NB4 (cell line): ENCODE data around the gene MAD1L1.

Experiments used
- DNase-seq: peaks from one replicate; pipeline ENCODE4 v3.0.0; 2010; ENCODE audit warnings: low read depth
- H3K4me3 ChIP-seq: one replicate; pipeline ENCODE4 v1.5.1; 2011; ENCODE audit warnings: mild to moderate bottlenecking, low read depth, low read length, moderate library complexity
- MAX ChIP-seq: IDR thresholded peaks from 2 replicates; pipeline ENCODE4 v1.6.1; 2011; ENCODE audit warnings: low read depth, low read length
- MYC ChIP-seq: IDR thresholded peaks from 2 replicates; pipeline ENCODE4 v1.6.1; 2011; ENCODE audit warnings: low read depth, low read length
- POLR2A ChIP-seq: IDR thresholded peaks from 2 replicates; pipeline ENCODE4 v1.6.1; 2011; ENCODE audit warnings: mild to moderate bottlenecking; ENCODE audit not compliant: insufficient read length; ENCODE audit errors: extremely low read depth
- TF ChIP-seq, protein P1 (sequence below): IDR thresholded peaks from one replicate; pipeline ENCODE4 v1.5.1; 2012; ENCODE audit warnings: low read depth, low read length

Gene MAD1L1

DNA sequence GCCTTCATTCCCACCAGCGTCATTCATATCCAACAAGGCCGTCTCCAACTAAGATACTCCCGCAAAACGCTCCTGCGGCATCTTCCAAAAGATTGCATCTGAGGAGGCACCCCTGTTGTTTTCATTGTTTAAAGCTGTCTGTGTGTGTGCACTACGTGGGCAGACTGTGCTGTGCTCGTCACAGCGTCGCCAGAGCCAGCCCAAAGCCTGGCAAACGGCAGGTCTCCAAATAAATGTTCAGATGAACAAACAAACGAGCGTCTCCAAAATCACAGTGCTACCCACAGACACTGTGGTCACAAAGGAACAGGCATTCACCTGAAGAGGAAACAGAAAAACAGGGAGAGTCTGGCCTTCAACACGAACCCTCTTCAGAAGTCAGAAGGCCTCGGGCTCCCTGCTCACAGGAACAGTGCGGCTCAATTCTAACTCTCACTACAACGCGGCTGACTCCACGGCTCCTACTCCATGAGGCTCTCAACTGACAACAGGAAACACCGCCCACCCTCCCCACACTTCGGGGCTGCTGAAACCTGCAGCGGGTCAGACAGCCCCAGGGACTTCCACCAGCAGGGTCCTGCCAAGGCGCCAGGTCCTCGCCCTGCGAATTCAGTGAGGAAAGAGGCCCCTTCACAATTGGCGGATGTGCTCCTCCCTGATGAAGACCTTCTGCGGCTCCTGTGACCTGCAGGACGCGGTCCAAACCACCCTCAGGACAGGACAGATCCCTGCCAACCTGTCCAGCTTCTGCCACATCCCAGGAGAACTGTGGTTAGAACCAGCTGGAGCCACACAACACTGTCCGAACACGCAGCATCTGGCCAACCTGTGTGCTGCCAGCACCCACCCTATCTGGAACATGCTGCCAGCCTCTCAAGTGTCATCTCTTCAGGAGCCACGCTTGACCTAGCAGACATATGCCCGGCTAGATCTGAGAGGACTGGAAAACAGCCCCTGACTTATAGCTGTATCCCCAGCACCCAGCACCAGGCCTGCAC is 36.1 kb downstream of the MAD1L1 start:
- TF ChIP-seq, protein P1, sequence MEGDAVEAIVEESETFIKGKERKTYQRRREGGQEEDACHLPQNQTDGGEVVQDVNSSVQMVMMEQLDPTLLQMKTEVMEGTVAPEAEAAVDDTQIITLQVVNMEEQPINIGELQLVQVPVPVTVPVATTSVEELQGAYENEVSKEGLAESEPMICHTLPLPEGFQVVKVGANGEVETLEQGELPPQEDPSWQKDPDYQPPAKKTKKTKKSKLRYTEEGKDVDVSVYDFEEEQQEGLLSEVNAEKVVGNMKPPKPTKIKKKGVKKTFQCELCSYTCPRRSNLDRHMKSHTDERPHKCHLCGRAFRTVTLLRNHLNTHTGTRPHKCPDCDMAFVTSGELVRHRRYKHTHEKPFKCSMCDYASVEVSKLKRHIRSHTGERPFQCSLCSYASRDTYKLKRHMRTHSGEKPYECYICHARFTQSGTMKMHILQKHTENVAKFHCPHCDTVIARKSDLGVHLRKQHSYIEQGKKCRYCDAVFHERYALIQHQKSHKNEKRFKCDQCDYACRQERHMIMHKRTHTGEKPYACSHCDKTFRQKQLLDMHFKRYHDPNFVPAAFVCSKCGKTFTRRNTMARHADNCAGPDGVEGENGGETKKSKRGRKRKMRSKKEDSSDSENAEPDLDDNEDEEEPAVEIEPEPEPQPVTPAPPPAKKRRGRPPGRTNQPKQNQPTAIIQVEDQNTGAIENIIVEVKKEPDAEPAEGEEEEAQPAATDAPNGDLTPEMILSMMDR: no peak
- no peak for TF ChIP-seq MYC
- TF ChIP-seq MAX: no peak
- TF ChIP-seq POLR2A: no peak
- DNase-seq: no peak

GRCh38 chr7:2195400-2196246 is 37.1 kb downstream of the MAD1L1 start:
- no peak overlapping the region for H3K4me3 ChIP-seq
- TF ChIP-seq, protein P1: no peak
- TF ChIP-seq MAX: no peak
- TF ChIP-seq MYC: no peak
- TF ChIP-seq POLR2A: no peak
- no peak for DNase-seq

More for the DNA sequence above, 36.1 kb downstream of the MAD1L1 start:
- H3K4me3 ChIP-seq: no peak overlapping the region

- DNase-seq: no peak
- no peak overlapping the region for H3K4me3 ChIP-seq
- no peak for TF ChIP-seq POLR2A
Observed at GRCh38 chr7:2193575-2194305, 39.0 kb downstream of the MAD1L1 start.

- TF ChIP-seq MAX: no peak
- TF ChIP-seq, protein P1: no peak
- no peak for TF ChIP-seq MYC
- TF ChIP-seq POLR2A: no peak
- no peak overlapping the region for H3K4me3 ChIP-seq
- no peak for DNase-seq
Observed at GRCh38 chr7:2192831-2193534, 39.8 kb downstream of the MAD1L1 start.

GRCh38 chr7:2191016-2191415 is 41.7 kb downstream of the MAD1L1 start:
- no peak overlapping the region for H3K4me3 ChIP-seq
- TF ChIP-seq MAX: no peak
- TF ChIP-seq POLR2A: no peak
- TF ChIP-seq, protein P1: no peak
- no peak for TF ChIP-seq MYC
- DNase-seq: no peak
